SKM-1 treated with dmso at 0.1 percent for 144 hours (cell line): ENCODE measurements around the gene ZBTB34.

Experiments
- DNase-seq: peaks from one replicate; lab custom pipeline; 2025; ENCODE audit not compliant: unreplicated experiment; lab: John Stamatoyannopoulos, UW

Gene ZBTB34

GRCh38 chr9:126915846-126916543 lies 55.6 kb downstream of the ZBTB34 start:
- DNase-seq = no peak

GRCh38 chr9:126916909-126917308 lies 56.5 kb downstream of the ZBTB34 start:
- no peak for DNase-seq

- DNase-seq = no peak
These were observed 58.8 kb downstream of the ZBTB34 start for GRCh38 chr9:126919193-126919592.

DNA sequence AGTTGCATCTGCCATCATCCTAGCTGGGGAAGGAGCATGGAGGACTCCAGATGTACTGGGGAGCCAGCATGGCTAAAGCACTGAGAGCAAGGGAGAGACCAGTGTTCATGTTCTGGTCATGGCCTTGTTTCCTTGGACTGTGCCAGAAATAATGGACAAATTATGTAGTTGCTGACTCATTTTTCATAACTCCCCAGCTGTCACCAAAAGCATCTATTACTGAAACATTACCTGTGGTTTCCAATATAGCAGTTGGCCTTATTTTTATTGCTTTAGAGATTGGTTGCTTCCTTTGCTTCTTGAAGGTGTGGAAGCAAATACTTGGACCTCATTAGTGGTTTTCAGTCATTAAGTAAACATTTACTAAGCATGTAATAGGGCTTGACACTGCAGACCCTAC lies 65.4 kb downstream of the ZBTB34 start:
- no peak for DNase-seq

GRCh38 chr9:126926364-126926763 lies 65.9 kb downstream of the ZBTB34 start:
- no peak for DNase-seq

- DNase-seq = no peak
These were observed 67.0 kb downstream of the ZBTB34 start for GRCh38 chr9:126927419-126927818.

- no peak for DNase-seq
These were observed 72.5 kb downstream of the ZBTB34 start for GRCh38 chr9:126932871-126933321.

GRCh38 chr9:126933334-126933980 lies 73.0 kb downstream of the ZBTB34 start:
- no peak for DNase-seq

DNA sequence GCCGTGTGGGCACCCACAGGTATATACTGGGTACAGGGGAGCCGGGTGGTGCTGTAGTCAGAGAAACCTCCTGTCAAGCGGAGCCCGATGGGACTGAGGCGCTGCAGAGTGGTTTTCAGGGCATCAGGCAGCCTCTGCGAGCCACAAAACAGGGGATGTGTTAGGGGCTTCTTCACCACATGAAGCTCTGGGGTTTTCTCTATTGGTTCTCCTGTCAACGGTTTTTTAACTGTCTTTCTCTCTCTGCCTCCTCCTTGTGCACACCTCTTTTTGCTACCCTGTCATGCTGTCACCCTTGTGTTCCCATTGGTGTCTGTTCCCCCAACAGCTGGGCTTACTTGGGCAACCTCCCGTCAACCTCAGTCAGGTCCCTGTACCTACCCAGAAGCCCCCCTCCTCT lies 74.0 kb downstream of the ZBTB34 start:
- no peak for DNase-seq
